Measurements from ENCODE around the gene CPSF4L. TPM values are rescaled to one million over a fixed set of nuclear protein-coding genes. Genes with fewer than 3 reads are reported as not detected.
"Not testable (repeated sequence)": the region's sequence is repeated elsewhere in the genome, so short reads cannot be mapped to it uniquely, and the experiment has no call there.

CPSF4L gene
- total RNA-seq, 2 experiments from 2014 or later: not detected

DNA sequence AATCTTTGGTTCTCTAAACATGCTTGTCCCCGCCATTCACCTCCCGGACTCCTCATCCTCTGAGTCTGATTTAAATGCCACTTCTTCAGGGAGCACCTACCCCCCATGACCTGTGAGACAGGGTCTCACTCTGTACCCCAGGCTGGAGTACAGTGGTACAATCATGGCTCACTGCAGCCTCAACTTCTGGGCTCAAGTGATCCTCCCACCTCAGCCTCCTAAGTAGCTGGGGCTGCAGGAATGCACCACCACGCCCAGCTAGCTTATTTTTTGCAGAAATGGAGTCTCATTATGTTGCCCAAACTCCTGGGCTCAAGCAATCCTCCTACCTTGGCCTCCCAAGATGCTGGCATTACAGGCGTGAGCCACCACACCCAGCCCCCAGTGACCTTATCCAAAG, 12.8 kb upstream of the CPSF4L start:
- H3K27me3 Mint-ChIP-seq (ENCODE audit: low read depth): peaks cover 2% of the 10 kb centered on the region
- no peak overlapping the region for H3K27ac Mint-ChIP-seq
- no peak for DNase-seq
- intact Hi-C loops (cut with micrococcal nuclease): no loop called here
- no peaks in the 10 kb centered on the region for H3K36me3 Mint-ChIP-seq (ENCODE audit: low read depth)
- H3K9me3 Mint-ChIP-seq: no peaks in the 10 kb centered on the region
- CTCF ChIA-PET: no interaction called here
- no peak overlapping the region for H3K4me3 Mint-ChIP-seq
- no peaks in the 10 kb centered on the region for H3K4me1 Mint-ChIP-seq (ENCODE audit: low read depth)

DNA sequence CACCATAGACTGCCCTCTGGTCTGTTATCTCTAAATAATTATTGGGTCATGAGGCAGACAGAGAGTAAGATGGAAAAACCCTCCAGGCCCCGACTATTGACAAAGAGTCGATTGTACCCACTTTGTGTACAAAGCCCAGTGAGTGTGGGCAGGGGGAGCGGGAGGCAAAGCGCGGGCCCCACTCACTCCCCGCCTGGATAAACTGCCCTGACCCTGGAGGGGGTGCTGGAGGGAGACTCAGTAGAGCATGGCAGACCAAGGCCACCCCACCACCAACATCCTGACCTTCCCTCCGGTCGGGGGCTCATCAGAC, 11.2 kb upstream of the CPSF4L start:
- Mint-ChIP-seq H3K9me3 (no peaks in the 10 kb centered on the region), H3K27ac (no peak overlapping the region), H3K4me1 (ENCODE audit: low read depth) (no peaks in the 10 kb centered on the region), H3K27me3 (ENCODE audit: low read depth) (peaks cover 2% of the 10 kb centered on the region), H3K4me3 (no peak overlapping the region), H3K36me3 (ENCODE audit: low read depth) (no peaks in the 10 kb centered on the region)
- intact Hi-C loops (cut with micrococcal nuclease): no loop called here
- DNase-seq: no peak
- CTCF ChIA-PET: no interaction called here

DNA sequence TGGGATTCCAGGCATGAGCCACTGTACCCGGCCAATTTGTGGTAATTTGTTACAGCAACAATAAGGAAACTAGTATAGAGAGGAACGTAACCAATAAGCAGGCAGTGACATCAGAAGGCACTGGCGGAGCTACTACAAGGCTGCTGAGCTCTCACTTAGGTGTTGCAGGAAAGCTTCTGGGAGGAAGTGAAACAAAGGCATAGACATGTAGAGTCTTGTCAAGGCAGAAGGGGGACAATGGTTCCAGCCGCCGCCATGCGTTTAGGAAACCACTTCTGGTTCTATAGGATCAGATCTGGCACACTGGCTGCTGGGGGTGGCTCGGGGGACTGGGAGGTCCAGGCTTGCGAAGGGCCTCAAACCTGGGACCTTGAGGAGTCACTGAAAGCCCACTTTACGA, 9.4 kb upstream of the CPSF4L start:
- no peaks in the 10 kb centered on the region for H3K4me1 Mint-ChIP-seq (ENCODE audit: low read depth)
- intact Hi-C loops (cut with micrococcal nuclease): no loop called here
- no peak overlapping the region for H3K27ac Mint-ChIP-seq
- H3K27me3 Mint-ChIP-seq (ENCODE audit: low read depth): peaks cover 2% of the 10 kb centered on the region
- H3K36me3 Mint-ChIP-seq (ENCODE audit: low read depth): no peaks in the 10 kb centered on the region
- CTCF ChIA-PET: no interaction called here
- no peak for DNase-seq
- no peaks in the 10 kb centered on the region for H3K9me3 Mint-ChIP-seq
- no peak overlapping the region for H3K4me3 Mint-ChIP-seq

- no peaks in the 10 kb centered on the region for H3K9me3 Mint-ChIP-seq
- no peak overlapping the region for H3K27ac Mint-ChIP-seq
- CTCF ChIA-PET: no interaction called here
- intact Hi-C loops (cut with micrococcal nuclease): no loop called here
- no peaks in the 10 kb centered on the region for H3K27me3 Mint-ChIP-seq (ENCODE audit: low read depth)
- no peak overlapping the region for H3K4me3 Mint-ChIP-seq
- DNase-seq: no peak
- H3K4me1 Mint-ChIP-seq (ENCODE audit: low read depth): no peaks in the 10 kb centered on the region
- no peaks in the 10 kb centered on the region for H3K36me3 Mint-ChIP-seq (ENCODE audit: low read depth)
Observed at GRCh38 chr17:73269791-73270190, 8.1 kb upstream of the CPSF4L start.

DNA sequence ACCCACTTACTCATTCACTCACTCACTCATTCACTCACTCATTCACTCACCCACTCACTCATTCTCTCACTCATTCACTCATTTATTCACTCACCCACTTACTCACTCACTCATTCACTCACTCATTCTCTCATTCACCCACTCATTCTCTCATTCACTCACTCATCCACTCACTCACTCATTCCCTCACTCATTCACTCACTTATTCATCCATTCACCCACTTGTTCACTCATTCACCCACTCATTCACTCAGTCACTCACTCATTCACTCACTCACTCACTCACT, 7.6 kb upstream of the CPSF4L start:
- CTCF ChIA-PET: interaction anchor here (1.6 kb wide), 1 partner anchor 13 kb away, joined by 11 read pairs; no protein-coding TSS in a partner anchor

DNA sequence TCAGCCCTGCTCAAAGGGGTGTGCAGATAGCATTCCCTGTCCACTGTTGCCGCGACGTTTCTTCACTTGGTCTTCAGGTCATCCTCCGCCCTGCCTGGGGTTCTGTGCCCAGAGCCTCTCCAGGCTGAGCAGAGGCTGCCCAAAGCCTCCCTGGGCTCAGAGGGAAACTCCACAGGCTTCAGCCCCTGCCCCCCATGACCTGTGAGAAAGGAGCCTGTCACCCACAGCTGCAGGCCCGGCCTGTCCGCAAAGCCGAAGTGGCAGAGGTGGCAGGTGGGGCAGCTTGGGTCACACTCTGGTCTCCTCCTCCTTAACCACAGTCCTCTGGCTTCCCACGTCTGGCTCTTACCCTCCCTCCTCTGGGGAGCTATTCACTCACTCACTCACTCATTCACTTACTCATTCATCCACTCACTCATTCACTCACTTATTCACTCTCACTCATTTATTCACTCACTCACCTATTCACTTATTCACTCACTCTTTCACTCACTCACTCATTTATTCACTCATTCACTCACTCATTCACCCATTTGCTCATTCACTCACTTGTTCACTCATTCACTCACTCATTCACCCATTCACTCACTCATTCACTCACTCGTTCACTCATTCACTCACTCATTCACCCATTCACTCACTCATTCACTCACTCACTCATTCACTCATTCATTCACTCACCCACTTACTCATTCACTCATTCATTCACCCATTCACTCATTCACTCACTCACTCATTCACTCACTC, 7.1 kb upstream of the CPSF4L start:
- no peaks in the 10 kb centered on the region for H3K27me3 Mint-ChIP-seq (ENCODE audit: low read depth)
- no peaks in the 10 kb centered on the region for H3K4me1 Mint-ChIP-seq (ENCODE audit: low read depth)
- intact Hi-C loops (cut with micrococcal nuclease): no loop called here
- H3K4me3 Mint-ChIP-seq: no peak overlapping the region
- DNase-seq: peak; percentile 7
- H3K36me3 Mint-ChIP-seq (ENCODE audit: low read depth): no peaks in the 10 kb centered on the region
- no peak overlapping the region for H3K27ac Mint-ChIP-seq
- CTCF ChIA-PET: interaction anchor here (0.8 to 1.6 kb wide), 3 partner anchors 13 to 102 kb away, joined by 3 to 11 read pairs (median 4); no protein-coding TSS in a partner anchor
- no peaks in the 10 kb centered on the region for H3K9me3 Mint-ChIP-seq

More for the DNA sequence above, 7.6 kb upstream of the CPSF4L start:
- no peak for DNase-seq
- Mint-ChIP-seq H3K27ac (no peak overlapping the region), H3K4me1 (ENCODE audit: low read depth) (no peaks in the 10 kb centered on the region), H3K36me3 (ENCODE audit: low read depth) (no peaks in the 10 kb centered on the region), H3K27me3 (ENCODE audit: low read depth) (no peaks in the 10 kb centered on the region), H3K4me3 (no peak overlapping the region), H3K9me3 (no peaks in the 10 kb centered on the region)
- intact Hi-C loops (cut with micrococcal nuclease): no loop called here

DNA sequence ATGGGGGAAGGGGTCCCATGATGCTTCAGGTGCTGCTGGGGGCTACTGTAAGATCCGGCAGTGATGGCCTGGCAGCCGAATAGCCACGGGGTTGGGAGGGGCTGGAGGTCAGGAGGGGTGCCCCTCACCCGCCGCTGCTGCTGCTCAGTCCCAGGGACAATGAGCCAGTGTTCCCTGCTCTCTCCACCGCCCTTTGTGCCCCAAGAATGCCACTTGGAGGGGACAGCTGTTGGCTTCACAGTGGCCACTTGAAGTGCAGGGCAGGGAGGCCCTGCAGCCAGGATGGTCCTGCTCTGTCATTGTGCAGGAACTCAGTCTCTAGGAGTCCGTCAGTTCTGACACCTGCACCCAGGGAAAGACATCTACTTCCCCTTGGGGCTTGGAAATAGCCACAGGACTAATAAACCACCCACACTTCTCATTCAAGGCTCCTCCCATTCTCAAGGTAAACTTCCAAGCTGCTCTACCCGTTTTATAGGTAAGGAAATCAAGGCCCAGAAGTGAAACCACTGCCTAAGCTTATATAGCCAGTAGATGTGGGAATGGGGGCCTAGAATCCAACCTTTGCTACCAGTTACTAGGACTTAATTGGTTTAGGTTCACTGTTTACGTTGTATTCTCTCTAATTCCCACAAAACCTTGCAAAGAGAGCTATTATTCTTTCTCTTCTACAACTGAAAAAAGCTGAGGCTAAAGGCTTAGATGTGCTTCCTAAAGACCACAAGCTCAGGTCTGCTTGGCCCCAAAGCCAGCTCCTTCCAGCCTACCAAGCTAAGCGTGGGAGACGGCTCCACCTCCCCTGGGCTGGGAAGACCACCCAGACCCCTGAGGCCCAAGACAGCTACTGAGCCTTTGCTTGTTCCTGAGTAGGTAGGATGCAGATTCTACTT, 6.2 kb upstream of the CPSF4L start:
- H3K27me3 Mint-ChIP-seq (ENCODE audit: low read depth): no peaks in the 10 kb centered on the region
- no peaks in the 10 kb centered on the region for H3K9me3 Mint-ChIP-seq
- no peak overlapping the region for H3K4me3 Mint-ChIP-seq
- no peaks in the 10 kb centered on the region for H3K4me1 Mint-ChIP-seq (ENCODE audit: low read depth)
- H3K36me3 Mint-ChIP-seq (ENCODE audit: low read depth): no peaks in the 10 kb centered on the region
- CTCF ChIA-PET: interaction anchor here (0.8 to 1.6 kb wide), 3 partner anchors 12 to 102 kb away, joined by 3 to 11 read pairs (median 4); no protein-coding TSS in a partner anchor
- intact Hi-C loops (cut with micrococcal nuclease): no loop called here
- no peak overlapping the region for H3K27ac Mint-ChIP-seq
- no peak for DNase-seq

DNA sequence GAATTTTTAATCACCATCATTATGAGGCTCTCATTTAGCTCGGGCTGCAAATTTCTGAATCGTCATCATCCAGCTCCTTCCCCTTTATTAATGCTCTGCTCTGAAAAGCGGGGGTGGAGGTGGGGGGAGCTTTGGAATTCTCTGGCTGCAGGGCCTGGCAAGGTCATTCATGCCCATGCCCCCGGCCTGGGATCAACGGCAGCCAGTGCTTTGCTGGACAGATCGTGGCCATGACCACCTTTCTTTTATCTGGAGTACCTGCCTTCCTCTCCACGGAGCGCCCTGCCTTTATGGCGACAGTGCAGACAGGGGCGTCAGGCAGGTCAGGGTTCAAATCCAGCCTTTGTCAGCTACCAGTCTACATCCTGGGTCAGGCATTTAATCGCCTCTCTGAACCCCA, 5.1 kb upstream of the CPSF4L start:
- no peaks in the 10 kb centered on the region for H3K36me3 Mint-ChIP-seq (ENCODE audit: low read depth)
- no peaks in the 10 kb centered on the region for H3K9me3 Mint-ChIP-seq
- H3K27me3 Mint-ChIP-seq (ENCODE audit: low read depth): no peaks in the 10 kb centered on the region
- H3K4me3 Mint-ChIP-seq: no peak overlapping the region
- intact Hi-C loops (cut with micrococcal nuclease): no loop called here
- CTCF ChIA-PET: interaction anchor here (0.9 to 1.3 kb wide), 4 partner anchors 11 to 542 kb away, joined by 3 to 12 read pairs (median 3); no protein-coding TSS in a partner anchor
- no peaks in the 10 kb centered on the region for H3K4me1 Mint-ChIP-seq (ENCODE audit: low read depth)
- no peak overlapping the region for H3K27ac Mint-ChIP-seq
- DNase-seq: no peak

DNA sequence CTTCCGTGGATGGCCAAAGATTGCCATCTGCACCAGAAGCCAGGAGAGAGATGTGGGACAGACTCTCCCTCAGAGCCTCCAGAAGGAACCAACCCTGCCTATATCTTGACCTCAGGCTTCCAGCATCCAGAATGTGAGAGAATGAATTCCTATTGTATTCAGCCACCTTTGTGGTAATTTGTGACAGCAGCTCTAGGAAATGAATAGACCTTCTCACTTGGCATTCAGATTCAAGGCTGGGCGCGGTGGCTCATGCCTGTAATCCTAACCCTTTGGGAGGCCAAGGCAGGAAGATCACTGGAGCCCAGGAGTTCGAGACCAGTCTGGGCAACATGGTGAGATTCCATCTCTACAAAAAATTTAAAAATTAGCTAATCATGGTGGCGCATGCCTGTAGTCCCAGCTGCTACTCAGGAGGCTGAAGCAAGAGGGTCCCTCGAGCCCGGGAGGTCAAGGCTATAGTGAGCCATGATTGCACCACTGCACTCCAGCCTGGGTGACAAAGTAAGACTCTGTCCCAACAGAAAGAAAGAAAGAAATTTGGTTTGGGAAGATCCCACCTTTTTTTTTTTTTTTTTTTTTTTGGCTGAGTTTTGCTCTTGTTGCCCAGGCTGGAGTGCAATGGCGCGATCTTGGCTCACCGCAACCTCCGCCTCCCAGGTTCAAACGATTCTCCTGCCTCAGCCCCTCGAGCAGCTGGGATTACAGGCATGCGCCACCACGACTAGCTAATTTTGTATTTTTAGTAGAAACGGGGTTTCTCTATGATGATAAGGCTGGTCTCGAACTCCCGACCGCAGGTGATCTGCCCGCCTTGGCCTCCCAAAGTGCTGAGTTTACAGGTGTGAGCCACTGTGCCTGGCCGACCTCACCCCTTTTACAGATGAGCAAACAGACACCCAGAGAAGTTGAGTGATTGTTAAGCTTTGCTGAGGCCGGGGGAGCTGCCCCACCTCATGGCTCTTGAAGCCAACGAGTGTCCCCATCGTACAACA, 4.3 kb upstream of the CPSF4L start:
- H3K27ac Mint-ChIP-seq: no peak overlapping the region
- no peaks in the 10 kb centered on the region for H3K27me3 Mint-ChIP-seq (ENCODE audit: low read depth)
- CTCF ChIA-PET: interaction anchor here (0.6 to 1.3 kb wide), 5 partner anchors 10 to 541 kb away, joined by 3 to 12 read pairs (median 3); no protein-coding TSS in a partner anchor
- no peak for DNase-seq
- no peaks in the 10 kb centered on the region for H3K36me3 Mint-ChIP-seq (ENCODE audit: low read depth)
- no peaks in the 10 kb centered on the region for H3K4me1 Mint-ChIP-seq (ENCODE audit: low read depth)
- intact Hi-C loops (cut with micrococcal nuclease): no loop called here
- H3K9me3 Mint-ChIP-seq: no peaks in the 10 kb centered on the region
- H3K4me3 Mint-ChIP-seq: no peak overlapping the region

DNA sequence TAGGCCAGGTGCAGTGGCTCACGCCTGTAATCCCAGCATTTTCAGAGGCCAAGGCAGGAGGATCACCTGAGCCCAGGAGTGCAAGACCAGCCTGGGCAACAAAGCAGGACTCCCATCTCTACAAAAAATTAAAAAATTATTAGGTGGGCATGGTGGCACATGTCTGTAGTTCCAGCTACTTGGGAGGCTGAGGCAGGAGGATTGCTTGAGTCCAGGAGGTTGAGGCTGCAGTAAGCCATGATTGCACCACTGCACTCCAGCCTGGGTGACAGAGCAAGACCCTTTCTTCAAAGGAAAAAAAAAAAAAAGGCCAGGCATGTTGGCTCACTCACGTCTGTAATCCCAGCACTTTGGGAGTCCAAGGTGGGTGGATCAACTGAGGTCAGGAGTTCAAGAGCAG, 2.8 kb upstream of the CPSF4L start:
- H3K4me3 Mint-ChIP-seq; intact Hi-C loops (cut with micrococcal nuclease); H3K4me1 Mint-ChIP-seq (ENCODE audit: low read depth); H3K27ac Mint-ChIP-seq; CTCF ChIA-PET; DNase-seq; H3K27me3 Mint-ChIP-seq (ENCODE audit: low read depth); H3K9me3 Mint-ChIP-seq; H3K36me3 Mint-ChIP-seq (ENCODE audit: low read depth): not testable (repeated sequence)

DNA sequence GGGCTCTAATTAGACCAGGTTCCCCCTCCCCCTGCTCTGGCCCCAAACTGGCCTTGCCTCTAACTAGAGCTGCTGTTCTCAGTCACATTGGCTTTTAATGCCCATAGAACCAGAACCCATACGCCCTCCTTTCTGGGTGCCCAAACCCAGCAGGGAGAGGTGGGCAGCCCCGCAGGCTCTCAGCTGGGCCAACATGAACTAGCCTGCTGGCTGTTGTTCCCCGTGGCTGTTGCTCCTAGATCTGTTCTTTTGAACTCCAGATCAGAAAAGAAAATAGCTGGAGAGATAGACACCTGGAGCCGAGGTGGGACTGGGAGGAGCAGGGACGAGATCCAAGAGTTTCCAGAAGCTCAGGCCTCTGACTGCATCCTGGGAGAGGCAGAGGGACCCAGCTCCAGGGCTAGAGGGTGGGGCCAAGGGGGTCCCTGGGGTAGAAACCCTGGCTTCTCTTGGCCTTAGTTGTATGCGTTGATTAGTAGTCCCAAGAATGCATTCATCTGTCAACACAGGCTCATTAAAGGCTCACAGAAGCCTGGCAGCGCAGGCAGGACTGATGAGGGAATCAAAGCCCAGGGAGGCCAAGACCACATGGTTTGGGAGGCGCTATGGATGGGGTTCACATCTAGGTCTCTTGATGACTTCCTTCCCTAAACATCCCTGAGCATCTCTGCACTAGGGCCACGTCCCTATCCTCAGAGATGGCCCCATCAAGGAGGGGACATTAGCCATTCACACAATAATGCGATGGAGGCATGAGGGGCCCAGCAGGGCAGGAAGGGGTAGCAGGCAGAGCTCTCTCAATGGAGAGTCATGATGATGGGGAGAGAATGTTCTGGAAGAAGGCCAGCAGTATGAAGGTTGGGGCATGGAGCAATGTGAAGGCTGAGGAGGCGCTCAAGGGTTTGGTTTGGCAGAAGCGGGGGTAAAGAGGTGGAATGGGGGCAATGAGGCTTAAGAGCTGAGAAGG, 1.3 kb upstream of the CPSF4L start:
- Mint-ChIP-seq H3K4me3 (no peak overlapping the region), H3K4me1 (ENCODE audit: low read depth) (no peaks in the 10 kb centered on the region), H3K9me3 (no peaks in the 10 kb centered on the region), H3K27me3 (ENCODE audit: low read depth) (no peaks in the 10 kb centered on the region), H3K27ac (no peak overlapping the region), H3K36me3 (ENCODE audit: low read depth) (no peaks in the 10 kb centered on the region)
- intact Hi-C loops (cut with micrococcal nuclease): no loop called here
- DNase-seq: no peak
- CTCF ChIA-PET: interaction anchor here (0.6 to 1.0 kb wide), 2 partner anchors 107 to 508 kb away, joined by 5 to 6 read pairs; no protein-coding TSS in a partner anchor
